RWPE2 (cell line): ENCODE measurements around the gene SAG.

Experiments
- ATAC-seq: fragments of 200-7000 bp; cut with Tn5 transposase; 3 replicates; pipeline ENCODE4 v1.9.1; 2021; ENCODE audit warnings: low read depth
- DNase-seq: peaks from one replicate; pipeline ENCODE4 v3.0.0-alpha.2; 2020; ENCODE audit warnings: low spot score
- H3K27ac ChIP-seq: fragments of 450-650 bp; 2 replicates; pipeline ENCODE4 v1.5.1; 2017; ENCODE audit warnings: mild to moderate bottlenecking; ENCODE audit not compliant: poor library complexity, severe bottlenecking
- H3K27me3 ChIP-seq: fragments of 250-450 bp; sonication (Bioruptor Pico); 2 replicates; pipeline ENCODE4 v1.5.1; 2021; ENCODE audit warnings: mild to moderate bottlenecking, moderate library complexity; ENCODE audit not compliant: insufficient read depth, poor library complexity, severe bottlenecking
- H3K36me3 ChIP-seq: fragments of 250-450 bp; sonication (Bioruptor Pico); 2 replicates; pipeline ENCODE4 v1.5.1; 2020; ENCODE audit warnings: low read depth, mild to moderate bottlenecking, moderate library complexity
- H3K4me1 ChIP-seq: fragments of 250-450 bp; sonication (Bioruptor Pico); 2 replicates; pipeline ENCODE4 v1.5.1; 2021; ENCODE audit warnings: mild to moderate bottlenecking, moderate library complexity; ENCODE audit not compliant: insufficient read depth, poor library complexity, severe bottlenecking
- H3K4me3 ChIP-seq: fragments of 250-450 bp; sonication (Bioruptor Pico); 2 replicates; pipeline ENCODE4 v1.5.1; 2021; ENCODE audit warnings: mild to moderate bottlenecking, moderate library complexity; ENCODE audit not compliant: severe bottlenecking
- H3K9me3 ChIP-seq: fragments of 250-450 bp; sonication (Bioruptor Pico); 2 replicates; pipeline ENCODE4 v1.5.1; 2021; ENCODE audit warnings: mild to moderate bottlenecking, moderate library complexity; ENCODE audit not compliant: severe bottlenecking
- TF ChIP-seq, protein P1 (sequence below): fragments of 450-650 bp; IDR thresholded peaks from one replicate; pipeline ENCODE4 v1.5.1; 2017; ENCODE audit warnings: mild to moderate bottlenecking, moderate library complexity; ENCODE audit not compliant: poor library complexity, severe bottlenecking

Gene SAG

DNA sequence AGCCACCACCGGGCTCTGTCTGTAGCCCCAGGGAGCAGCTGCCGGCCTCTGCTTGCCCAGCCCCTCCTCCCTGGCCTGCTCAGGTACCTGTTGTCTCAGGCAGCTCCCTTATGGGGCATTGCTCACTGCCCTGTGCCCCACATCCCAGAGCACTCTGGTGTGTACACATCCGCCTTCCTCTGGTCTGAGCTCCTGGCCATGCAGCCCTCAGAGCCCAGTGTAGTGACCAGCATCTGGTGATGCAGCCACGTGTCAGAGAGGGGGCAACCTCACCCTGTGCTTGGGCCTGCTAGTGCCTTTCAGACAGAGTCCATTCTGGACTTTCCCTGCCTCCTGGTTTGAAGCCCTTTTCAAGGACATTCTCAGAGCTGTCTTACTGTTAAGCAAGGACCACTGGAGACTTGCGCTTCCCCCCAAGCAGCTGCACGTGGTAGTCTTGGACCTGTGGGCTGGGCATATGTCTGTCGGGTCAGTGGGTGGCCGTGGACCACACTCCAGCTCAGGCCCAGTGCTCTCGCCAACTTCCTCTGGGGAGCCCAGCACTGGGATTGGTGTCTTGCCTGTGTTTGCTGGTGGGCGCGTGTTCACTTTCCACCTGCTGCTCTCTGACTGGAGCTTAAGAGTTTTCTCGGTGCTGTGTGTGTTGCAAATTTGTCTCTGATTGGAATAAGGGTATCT lies 77.3 kb downstream of the SAG start:
- TF ChIP-seq, protein P1, sequence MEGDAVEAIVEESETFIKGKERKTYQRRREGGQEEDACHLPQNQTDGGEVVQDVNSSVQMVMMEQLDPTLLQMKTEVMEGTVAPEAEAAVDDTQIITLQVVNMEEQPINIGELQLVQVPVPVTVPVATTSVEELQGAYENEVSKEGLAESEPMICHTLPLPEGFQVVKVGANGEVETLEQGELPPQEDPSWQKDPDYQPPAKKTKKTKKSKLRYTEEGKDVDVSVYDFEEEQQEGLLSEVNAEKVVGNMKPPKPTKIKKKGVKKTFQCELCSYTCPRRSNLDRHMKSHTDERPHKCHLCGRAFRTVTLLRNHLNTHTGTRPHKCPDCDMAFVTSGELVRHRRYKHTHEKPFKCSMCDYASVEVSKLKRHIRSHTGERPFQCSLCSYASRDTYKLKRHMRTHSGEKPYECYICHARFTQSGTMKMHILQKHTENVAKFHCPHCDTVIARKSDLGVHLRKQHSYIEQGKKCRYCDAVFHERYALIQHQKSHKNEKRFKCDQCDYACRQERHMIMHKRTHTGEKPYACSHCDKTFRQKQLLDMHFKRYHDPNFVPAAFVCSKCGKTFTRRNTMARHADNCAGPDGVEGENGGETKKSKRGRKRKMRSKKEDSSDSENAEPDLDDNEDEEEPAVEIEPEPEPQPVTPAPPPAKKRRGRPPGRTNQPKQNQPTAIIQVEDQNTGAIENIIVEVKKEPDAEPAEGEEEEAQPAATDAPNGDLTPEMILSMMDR, result no peak
- no peak overlapping the region for H3K27ac ChIP-seq
- H3K27me3 ChIP-seq, result no peaks in the 10 kb centered on the region
- H3K9me3 ChIP-seq, result no peaks in the 10 kb centered on the region
- peaks cover 20% of the 10 kb centered on the region for H3K4me1 ChIP-seq
- ATAC-seq (peak; percentile 96), DNase-seq (no peak)
- peaks cover 2% of the 10 kb centered on the region; the same call in 1 of the 2 replicates for H3K36me3 ChIP-seq
- H3K4me3 ChIP-seq, result no peak overlapping the region

DNA sequence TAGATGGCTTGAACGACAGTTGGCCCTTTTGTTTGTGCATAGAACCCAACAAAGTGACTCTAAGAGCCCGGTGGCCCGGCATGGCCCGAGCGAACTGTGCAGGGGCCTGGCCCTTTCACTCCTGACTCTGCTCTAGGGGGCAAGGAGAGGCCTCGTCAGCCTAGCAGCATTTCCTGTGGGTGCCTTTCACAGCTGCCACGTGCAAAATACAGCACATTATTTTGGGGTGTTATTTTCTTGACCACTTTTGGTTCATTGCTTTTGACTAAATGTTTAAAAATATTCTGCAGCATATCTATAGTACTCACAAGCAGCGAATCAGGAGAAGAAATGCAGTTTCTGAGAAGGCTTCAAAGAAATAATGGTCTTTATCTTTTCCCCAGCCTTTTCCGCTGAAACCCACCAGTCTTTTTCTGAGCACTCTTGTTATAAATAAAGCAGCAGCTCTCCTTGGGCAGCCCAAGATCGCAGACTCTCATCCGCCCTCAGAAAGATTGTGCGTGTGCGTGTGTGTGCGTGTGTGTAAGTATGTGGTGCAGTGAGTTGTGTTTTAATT lies 78.0 kb downstream of the SAG start:
- Histone ChIP-seq H3K36me3 (peaks cover 4% of the 10 kb centered on the region; the same call in 1 of the 2 replicates), H3K9me3 (no peaks in the 10 kb centered on the region), H3K4me1 (peaks cover 20% of the 10 kb centered on the region), H3K4me3 (no peak overlapping the region), H3K27me3 (no peaks in the 10 kb centered on the region), H3K27ac (no peak overlapping the region)
- TF ChIP-seq, protein P1, result no peak
- DNase-seq (no peak), ATAC-seq (no peak)

GRCh38 chr2:233386382-233387041 lies 78.9 kb downstream of the SAG start:
- Histone ChIP-seq H3K27me3 (no peaks in the 10 kb centered on the region), H3K36me3 (peaks cover 13% of the 10 kb centered on the region), H3K27ac (no peak overlapping the region), H3K9me3 (no peaks in the 10 kb centered on the region), H3K4me1 (peaks cover 20% of the 10 kb centered on the region), H3K4me3 (no peak overlapping the region)
- DNase-seq, result no peak
- TF ChIP-seq, protein P1, result no peak
- ATAC-seq, result peak; percentile 46; the same call in 2 of the 3 replicates

DNA sequence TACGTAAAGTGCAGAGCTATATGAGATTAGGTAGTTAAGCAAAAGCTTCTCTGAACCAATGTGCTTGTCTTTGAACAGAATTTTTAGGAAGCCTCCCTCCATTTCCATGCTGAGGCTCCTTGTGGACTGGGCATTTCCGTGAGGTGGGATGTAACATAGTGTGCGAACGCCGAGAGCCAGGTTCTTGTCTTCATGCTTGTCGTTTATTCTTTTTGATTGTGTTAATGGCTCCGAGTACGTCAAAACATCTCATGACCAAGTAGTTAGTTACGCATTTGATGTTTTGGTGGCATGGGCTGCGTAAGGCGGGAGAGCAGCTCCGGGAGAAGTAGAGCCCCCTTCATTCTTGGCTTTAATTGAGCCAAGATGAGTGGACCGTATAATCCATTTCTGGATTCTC lies 79.6 kb downstream of the SAG start:
- DNase-seq (no peak), ATAC-seq (no peak)
- no peaks in the 10 kb centered on the region for H3K27me3 ChIP-seq
- peaks cover 20% of the 10 kb centered on the region for H3K36me3 ChIP-seq
- peaks cover 20% of the 10 kb centered on the region for H3K4me1 ChIP-seq
- H3K27ac ChIP-seq, result no peak overlapping the region
- H3K4me3 ChIP-seq, result no peak overlapping the region
- H3K9me3 ChIP-seq, result no peaks in the 10 kb centered on the region
- TF ChIP-seq, protein P1, result no peak
